Stomach smooth muscle (tissue), 2 donors: ENCODE data around the gene MLXIPL.
"Not testable (repeated sequence)": the region's sequence is repeated elsewhere in the genome, so short reads cannot be mapped to it uniquely, and the experiment has no call there.

Experiments used
- H3K27ac ChIP-seq: one replicate; pipeline ENCODE4 v1.7.0; 2013; ENCODE audit warnings: mild to moderate bottlenecking, low read length, inconsistent platforms
- H3K27me3 ChIP-seq, 2 donors: one replicate each; pipeline ENCODE4 v1.7.0; 2013; ENCODE audit warnings: low read length in 2 of 2; ENCODE audit not compliant: insufficient read depth in 2 of 2, control insufficient read depth in 1 of 2
- H3K36me3 ChIP-seq, 2 donors: one replicate each; pipeline ENCODE4 v1.7.0; 2013; ENCODE audit warnings: low read length in 2 of 2; ENCODE audit not compliant: control insufficient read depth in 2 of 2, insufficient read depth in 2 of 2
- H3K4me1 ChIP-seq: one replicate; pipeline ENCODE4 v1.7.0; 2013; ENCODE audit warnings: low read length; ENCODE audit not compliant: control insufficient read depth, insufficient read depth
- H3K4me3 ChIP-seq, 2 donors: one replicate each; pipeline ENCODE4 v1.7.0; 2013; ENCODE audit warnings: low read length in 2 of 2
- H3K9ac ChIP-seq, 2 donors: one replicate each; pipeline ENCODE4 v1.7.0; 2013; ENCODE audit warnings: low read length in 2 of 2, mild to moderate bottlenecking in 1 of 2
- H3K9me3 ChIP-seq, 2 donors: one replicate each; pipeline ENCODE4 v1.7.0; 2013; ENCODE audit warnings: low read length in 2 of 2; ENCODE audit not compliant: control insufficient read depth in 2 of 2
- donor health status: healthy.
- donor health status: Pancreatic carcinoma.

The MLXIPL gene

GRCh38 chr7:73560109-73560835 lies 64.0 kb downstream of the MLXIPL start:
- Histone ChIP-seq H3K27ac (no peak overlapping the region), H3K27me3 (no peaks in the 10 kb centered on the region), H3K9ac (no peak overlapping the region)

GRCh38 chr7:73557397-73558257 lies 66.7 kb downstream of the MLXIPL start, which contains the start of gene BCL7B:
TSS of gene BCL7B (minus strand) at chr7:73557690. CDS start at chr7:73557578, 112 bp downstream.
- peak within 1 kb of the TSS; percentile 93 for H3K27ac ChIP-seq
- peak within 1 kb of the TSS; percentile 91 for H3K4me3 ChIP-seq
- peak within 1 kb of the TSS; percentile 68 to 91 for H3K9ac ChIP-seq
- no peaks in the 10 kb centered on the region for H3K27me3 ChIP-seq
- peaks cover 23% of the 10 kb centered on the region for H3K4me1 ChIP-seq
- no peaks in the 10 kb centered on the region for H3K9me3 ChIP-seq
- peaks cover 0 to 3% of the 10 kb centered on the region in 2 donors for H3K36me3 ChIP-seq

More at GRCh38 chr7:73560109-73560835, 64.0 kb downstream of the MLXIPL start:
- no peaks in the 10 kb centered on the region for H3K9me3 ChIP-seq
- peaks cover 18% of the 10 kb centered on the region for H3K4me1 ChIP-seq
- no peaks in the 10 kb centered on the region for H3K36me3 ChIP-seq
- H3K4me3 ChIP-seq, result no peak overlapping the region

- peak overlapping the region; percentile 91 for H3K4me3 ChIP-seq
- peaks cover 23% of the 10 kb centered on the region for H3K4me1 ChIP-seq
- peak overlapping the region; percentile 68 to 91 for H3K9ac ChIP-seq
- no peaks in the 10 kb centered on the region for H3K9me3 ChIP-seq
- H3K36me3 ChIP-seq, result peaks cover 2 to 5% of the 10 kb centered on the region in 2 donors
- H3K27ac ChIP-seq, result peak overlapping the region; percentile 93
- H3K27me3 ChIP-seq, result no peaks in the 10 kb centered on the region
Observed at GRCh38 chr7:73557108-73557396, 67.3 kb downstream of the MLXIPL start.

GRCh38 chr7:73556208-73557107 lies 67.9 kb downstream of the MLXIPL start:
- H3K27ac ChIP-seq, result peak overlapping the region; percentile 93
- peak overlapping the region; percentile 68 to 91 for H3K9ac ChIP-seq
- no peaks in the 10 kb centered on the region for H3K9me3 ChIP-seq
- H3K36me3 ChIP-seq, result peaks cover 5 to 6% of the 10 kb centered on the region in 2 donors
- H3K27me3 ChIP-seq, result no peaks in the 10 kb centered on the region
- H3K4me3 ChIP-seq, result peak overlapping the region; percentile 91
- H3K4me1 ChIP-seq, result peaks cover 23% of the 10 kb centered on the region

GRCh38 chr7:73555411-73555982 lies 68.8 kb downstream of the MLXIPL start:
- H3K9me3 ChIP-seq, result no peaks in the 10 kb centered on the region
- peak overlapping the region; percentile 68 to 91 for H3K9ac ChIP-seq

GRCh38 chr7:73550093-73550492 lies 74.2 kb downstream of the MLXIPL start:
- H3K4me3 ChIP-seq, H3K27ac ChIP-seq, H3K9me3 ChIP-seq, H3K9ac ChIP-seq, H3K4me1 ChIP-seq, H3K27me3 ChIP-seq: not testable (repeated sequence)
- H3K36me3 ChIP-seq, result peaks cover 17 to 19% of the 10 kb centered on the region in 2 donors

More at GRCh38 chr7:73555411-73555982, 68.8 kb downstream of the MLXIPL start:
- H3K27ac ChIP-seq, result peak overlapping the region; percentile 93
- no peaks in the 10 kb centered on the region for H3K27me3 ChIP-seq
- H3K4me3 ChIP-seq, result peak overlapping the region; percentile 91
- peaks cover 10% of the 10 kb centered on the region in 2 donors for H3K36me3 ChIP-seq
- H3K4me1 ChIP-seq, result peaks cover 23% of the 10 kb centered on the region

- no peak overlapping the region for H3K4me3 ChIP-seq
- peaks cover 17 to 19% of the 10 kb centered on the region in 2 donors for H3K36me3 ChIP-seq
- H3K27me3 ChIP-seq, result no peaks in the 10 kb centered on the region
- H3K27ac ChIP-seq, result no peak overlapping the region
- H3K9ac ChIP-seq, result no peak overlapping the region
- H3K4me1 ChIP-seq, result peaks cover 3% of the 10 kb centered on the region
- H3K9me3 ChIP-seq, result no peaks in the 10 kb centered on the region
Observed at GRCh38 chr7:73549176-73549575, 75.1 kb downstream of the MLXIPL start.

- Histone ChIP-seq H3K9me3 (no peaks in the 10 kb centered on the region), H3K4me1 (peaks cover 3% of the 10 kb centered on the region), H3K27me3 (no peaks in the 10 kb centered on the region), H3K36me3 (peaks cover 24 to 26% of the 10 kb centered on the region in 2 donors), H3K27ac (no peak overlapping the region), H3K4me3 (no peak overlapping the region), H3K9ac (no peak overlapping the region)
Observed at GRCh38 chr7:73547841-73548240, 76.5 kb downstream of the MLXIPL start.

GRCh38 chr7:73544678-73545077 lies 79.6 kb downstream of the MLXIPL start:
- Histone ChIP-seq H3K9me3 (no peaks in the 10 kb centered on the region), H3K9ac (no peak overlapping the region), H3K27ac (no peak overlapping the region), H3K4me3 (no peak overlapping the region), H3K4me1 (peaks cover 3% of the 10 kb centered on the region), H3K36me3 (peaks cover 30 to 37% of the 10 kb centered on the region in 2 donors), H3K27me3 (no peaks in the 10 kb centered on the region)
